GM21447 (cell line): ENCODE measurements around the gene LRRC9.
"Not testable (repeated sequence)": the region's sequence is repeated elsewhere in the genome, so short reads cannot be mapped to it uniquely, and the experiment has no call there.

Experiments used
- ATAC-seq: cut with Tn5 transposase; IDR thresholded peaks from one replicate; pipeline ENCODE4 v1.9.1; 2021; ENCODE audit not compliant: unreplicated experiment

Gene LRRC9

DNA sequence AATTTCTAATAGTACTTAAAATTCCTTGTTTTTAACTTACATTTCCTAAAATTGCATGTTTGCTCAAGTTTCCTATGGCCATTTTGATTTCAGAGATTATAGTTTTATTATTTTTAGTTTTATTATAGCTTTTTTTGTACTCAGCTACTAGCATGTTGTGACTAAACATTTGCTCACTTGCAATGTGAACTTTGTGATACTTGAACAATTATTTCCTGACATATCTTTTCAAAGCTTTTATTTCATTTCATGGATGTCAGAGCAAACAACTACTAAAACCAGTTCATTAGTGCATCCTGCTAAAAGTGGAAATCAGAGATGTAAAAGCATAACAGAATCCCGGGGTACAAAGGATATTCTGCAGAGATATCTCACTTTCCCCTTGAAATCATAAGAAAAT, 138.1 kb downstream of the LRRC9 start:
- ATAC-seq = no peak

DNA sequence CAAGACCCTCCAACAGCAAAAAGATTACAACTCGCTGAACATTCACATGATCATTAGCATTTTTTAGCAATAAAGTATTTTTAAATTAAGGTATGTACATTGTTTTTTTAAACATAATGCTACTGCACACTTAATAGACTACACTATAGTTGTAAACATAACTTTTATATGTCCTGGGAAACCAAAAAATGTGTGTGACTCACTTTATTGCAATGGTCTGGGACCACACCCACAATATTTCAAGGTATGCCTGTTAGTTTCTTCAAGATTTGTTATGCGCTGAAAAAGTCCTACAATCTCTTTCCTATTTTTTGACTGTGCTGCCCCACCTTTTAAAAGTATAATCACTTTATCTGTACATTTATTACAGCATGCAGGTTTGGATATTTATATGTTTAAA, 141.4 kb downstream of the LRRC9 start:
- ATAC-seq = no peak

DNA sequence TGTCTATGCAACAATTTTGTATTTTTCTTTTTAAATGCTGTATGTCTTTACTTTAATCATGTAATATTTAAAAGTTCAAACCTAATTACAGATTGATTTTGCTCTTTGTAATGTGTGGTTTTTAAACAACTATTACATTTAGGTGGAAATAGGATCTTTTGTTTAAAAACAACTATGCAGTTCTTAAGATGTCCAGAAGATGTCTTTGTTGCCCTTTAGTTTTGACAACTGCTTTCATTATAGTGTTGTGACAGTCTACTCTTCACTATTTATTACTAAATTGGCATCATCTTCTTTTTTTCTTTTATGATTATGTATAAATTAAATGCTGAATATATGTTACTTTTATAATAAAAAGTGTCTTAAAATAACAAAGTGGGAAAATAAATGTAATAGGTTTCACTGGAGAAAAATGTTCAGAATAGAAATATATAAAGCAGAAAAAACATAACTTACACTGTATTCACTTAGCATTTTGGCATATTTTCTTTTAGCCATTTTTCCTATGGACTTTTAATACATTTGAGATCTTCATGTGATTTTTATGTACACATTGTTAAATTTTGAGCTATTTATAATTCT, 144.6 kb downstream of the LRRC9 start:
- ATAC-seq = peak; percentile 63

DNA sequence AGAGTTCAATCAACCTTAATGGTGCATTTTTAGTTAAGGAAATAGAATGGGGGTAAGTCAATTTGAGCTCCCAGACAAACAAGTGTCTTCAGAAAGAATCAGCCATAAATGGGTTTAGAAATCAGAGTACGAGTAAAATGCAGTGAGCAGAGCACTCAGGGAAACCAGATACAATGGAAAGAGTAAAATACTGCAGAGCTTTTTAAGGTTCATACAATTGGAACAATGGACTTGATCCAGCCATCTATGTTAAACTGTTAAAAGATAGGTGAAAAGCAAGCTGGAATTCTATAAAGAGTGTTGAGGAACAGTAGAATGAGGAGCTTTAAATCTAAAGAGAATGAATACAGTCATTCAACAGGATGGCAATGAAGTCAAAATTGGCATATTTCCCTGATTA, 147.9 kb downstream of the LRRC9 start:
- no peak for ATAC-seq

DNA sequence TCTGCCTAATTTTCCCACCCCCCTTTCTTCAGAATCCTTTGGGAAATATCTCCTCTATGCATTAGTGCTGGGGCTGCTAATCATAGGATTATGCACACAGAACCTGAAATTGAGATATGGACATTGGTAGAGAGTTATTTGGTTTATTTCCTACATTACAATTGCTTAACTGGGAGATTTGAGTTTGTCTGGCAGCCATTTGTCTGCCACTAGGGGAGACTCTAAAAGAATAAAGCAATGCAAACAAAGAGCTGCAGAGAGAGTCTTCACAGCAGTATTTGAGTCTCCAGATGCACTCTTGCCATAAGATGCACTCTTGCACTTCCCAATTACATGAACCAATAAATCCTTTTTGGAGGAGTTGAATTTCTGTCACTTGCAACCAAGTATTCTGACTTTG, 159.8 kb downstream of the LRRC9 start:
- ATAC-seq = no peak

DNA sequence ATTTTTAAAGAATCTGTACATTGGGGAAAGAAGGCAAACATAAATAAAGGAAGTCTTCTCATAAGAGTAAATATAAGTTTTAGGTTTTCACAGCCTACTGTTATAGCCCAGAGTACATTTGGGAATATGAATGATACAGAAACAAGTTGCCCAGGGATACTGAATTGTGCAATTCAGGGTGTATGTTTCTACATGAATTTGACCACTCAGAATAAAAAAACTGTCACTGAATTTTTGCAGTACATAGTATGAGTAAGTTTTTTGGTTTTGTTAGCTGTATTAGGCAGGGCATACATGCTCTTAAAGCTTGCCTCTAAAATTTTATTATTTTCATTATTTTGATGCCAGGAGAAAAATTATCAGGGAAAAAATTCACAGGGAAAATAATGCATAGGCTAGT, 165.1 kb downstream of the LRRC9 start:
- no peak for ATAC-seq

DNA sequence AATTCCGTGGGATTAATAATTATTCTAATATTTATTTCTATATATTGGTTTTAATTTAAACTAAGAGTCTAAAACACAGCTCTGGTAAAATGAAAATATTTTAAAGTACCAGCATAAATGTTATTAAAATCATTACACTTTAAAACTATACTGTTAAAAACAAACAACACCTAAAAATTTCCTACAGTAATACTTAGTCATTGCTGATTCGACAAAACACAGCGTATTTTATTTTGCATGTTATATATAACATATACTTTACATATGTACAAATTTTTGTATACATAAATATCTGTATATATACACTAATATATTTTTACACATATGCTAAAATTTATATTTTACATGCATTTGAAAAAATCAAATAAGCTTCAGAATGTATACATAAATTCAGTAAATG, 165.7 kb downstream of the LRRC9 start:
- no peak for ATAC-seq

DNA sequence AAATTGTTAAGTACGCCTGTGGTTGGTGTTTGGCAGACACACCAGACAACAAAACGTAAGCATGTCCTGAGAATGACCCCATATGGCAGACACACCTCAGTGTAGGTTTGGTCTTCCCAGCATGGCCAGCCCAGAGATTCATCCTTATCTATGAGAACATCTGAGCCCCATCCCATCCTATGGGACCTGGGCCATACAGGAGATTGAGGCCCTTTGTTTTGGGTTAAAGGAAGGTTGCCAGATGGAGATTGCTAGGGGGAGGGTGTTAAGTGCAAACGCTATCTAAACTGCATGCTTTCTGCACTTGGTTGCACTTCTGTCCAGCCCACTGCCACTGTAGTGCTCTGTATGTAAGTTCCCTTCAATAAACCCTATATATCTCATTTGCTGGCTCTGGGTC, 167.7 kb downstream of the LRRC9 start:
- ATAC-seq = no peak

DNA sequence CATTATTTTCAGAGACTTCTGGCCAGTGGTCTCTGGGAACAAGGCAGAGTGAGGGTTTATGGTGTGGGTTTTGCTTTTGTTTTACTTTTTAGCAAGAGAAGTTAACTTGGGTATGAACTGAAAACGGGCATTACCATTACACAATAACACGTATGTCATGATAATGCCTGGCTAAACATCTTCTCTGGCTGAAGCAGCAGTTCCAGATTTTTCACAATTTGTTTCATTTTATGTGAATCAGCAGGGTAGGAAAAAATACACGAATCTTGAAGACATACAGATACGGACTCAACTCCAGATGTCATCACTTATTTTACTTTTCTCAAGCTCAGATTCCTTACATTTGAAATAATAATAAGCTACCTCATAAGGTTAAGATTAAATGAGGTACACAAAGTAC, 169.3 kb downstream of the LRRC9 start:
- ATAC-seq = no peak

DNA sequence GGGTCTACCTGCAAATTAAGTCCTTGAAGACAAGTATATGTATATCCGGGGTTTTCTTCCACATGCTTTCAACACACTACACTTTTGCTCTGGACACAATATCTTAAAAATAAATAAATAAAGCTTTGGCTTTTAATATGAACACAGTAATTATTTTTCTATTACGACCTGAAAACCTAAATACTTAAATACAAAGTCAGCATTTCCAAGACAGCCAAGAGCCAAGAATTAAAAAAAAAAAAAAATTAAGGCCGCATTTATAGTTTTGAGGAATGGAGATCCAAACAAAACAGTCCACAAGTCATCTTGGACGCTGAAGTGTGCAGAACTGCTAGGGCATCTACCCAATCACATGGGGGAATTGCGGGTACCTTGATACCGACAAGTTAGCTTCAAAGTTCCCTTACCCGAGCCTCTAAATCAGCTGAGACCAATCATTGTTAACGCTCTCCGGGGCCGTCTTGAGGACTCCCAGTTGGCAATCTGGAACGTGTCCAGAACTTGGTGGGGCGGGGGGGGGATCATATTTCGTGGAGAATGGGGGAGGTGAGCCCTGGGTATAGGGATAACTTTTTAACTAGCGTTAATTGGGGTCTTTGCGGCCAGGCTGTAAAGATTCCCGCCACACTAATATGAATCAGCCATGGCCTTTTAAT, 171.0 kb downstream of the LRRC9 start:
- no peak for ATAC-seq

DNA sequence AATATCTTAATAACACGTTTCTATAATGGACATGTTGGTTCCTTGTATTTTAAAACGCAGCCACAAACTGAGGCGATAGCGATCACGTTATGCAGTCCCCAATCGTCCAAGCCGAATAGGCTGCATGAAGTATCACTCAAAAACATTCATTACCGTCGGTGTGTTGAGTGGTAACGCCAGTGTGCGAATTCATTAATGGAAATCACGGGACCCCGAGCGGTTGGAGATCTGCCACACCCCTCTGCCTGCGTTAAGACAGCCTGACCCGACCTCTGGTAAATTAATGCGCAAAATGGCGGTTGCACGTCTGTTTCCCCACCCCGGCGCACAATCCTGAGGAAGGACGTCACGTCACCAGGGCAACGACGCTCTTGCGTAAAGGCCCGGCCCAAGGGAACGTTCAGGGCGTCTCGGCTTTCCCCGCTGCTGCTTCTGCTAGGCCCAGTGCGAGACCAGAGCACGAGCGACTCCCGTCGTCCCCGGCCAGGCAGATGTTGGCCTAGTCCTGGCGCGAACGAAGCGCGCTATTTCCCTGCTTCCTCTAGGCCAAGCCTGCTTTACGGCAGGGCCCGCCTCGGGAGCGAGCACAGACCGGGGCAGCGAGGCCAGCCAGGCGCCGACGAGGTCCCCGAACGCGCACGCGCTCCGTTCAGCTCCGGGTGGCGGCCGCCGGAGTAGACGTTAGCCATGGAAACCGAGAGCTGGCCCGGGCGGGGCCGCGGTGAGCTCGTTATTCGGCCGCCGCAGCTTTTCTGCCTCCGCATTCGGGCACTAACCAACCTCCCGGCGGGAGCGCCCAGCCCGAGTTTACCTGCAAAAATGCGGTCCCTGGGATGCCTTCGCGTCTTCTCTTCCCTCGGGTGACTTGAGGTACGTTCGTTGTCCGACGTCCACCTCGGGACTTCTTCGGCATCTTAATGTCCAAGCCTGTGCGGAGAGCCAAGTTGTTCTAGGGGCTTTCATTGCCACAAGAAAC, 171.9 kb downstream of the LRRC9 start, which contains the start of gene PCNX4:
TSS of gene PCNX4 (plus strand) at position 374 of the 976 bp plus-strand sequence. CDS start 15,716 bp downstream, outside the sequence.
- peak; percentile 93 for ATAC-seq

DNA sequence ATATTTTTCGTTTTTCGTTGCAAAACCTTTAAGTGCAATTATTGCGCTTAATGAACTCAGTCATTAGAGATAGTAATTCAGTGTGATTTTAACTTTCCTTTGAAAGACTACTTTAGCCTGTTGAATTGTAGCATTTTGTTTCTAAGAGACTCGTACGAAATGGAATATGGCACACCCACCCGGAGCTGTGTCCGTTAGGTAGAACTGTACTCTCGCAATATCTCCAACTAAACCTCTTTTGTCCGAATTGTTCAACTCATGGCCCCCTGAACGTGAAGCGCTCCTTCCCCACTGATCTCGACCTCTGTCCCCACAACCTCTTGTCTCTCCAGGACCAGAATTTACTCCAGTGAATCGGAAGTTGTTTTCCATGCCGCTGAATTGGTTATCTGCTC, 172.6 kb downstream of the LRRC9 start:
- no peak for ATAC-seq

DNA sequence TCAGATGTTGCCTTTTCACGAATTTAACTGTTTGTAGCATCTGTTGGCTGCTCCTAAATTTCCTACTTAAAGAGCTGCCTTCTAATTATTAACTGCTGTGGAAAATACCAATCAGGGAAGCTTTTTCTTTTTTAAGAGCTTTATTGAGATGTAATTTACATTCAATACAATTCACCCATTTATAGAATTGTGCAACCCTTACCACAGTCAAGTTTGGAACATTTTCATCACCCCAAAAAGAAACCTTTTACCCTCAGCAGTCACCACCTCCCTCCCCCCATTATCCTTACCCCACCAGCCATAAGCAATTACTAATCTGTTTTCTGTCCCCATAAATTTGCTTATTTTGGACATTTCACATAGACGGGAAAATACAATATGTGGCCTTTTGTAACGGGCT, 173.1 kb downstream of the LRRC9 start:
- ATAC-seq = no peak

DNA sequence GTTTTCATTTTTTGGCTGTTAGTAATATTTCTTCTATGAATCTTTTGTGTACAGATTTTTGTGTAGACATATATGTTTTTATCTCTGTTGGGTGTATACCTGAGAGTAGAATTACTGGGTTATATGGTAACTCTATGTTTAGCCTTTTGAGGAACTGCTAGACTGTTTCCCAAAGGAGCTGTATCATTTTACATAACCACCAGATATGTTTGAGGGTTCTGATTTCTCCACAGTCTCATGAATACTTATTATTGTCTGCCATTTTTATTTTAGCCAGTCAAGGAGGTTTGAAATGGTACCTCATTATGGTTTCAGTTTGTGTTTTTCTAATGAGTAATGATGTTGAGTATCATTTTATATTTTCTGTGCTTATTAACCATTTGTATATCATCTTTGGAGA, 173.7 kb downstream of the LRRC9 start:
- ATAC-seq = no peak

DNA sequence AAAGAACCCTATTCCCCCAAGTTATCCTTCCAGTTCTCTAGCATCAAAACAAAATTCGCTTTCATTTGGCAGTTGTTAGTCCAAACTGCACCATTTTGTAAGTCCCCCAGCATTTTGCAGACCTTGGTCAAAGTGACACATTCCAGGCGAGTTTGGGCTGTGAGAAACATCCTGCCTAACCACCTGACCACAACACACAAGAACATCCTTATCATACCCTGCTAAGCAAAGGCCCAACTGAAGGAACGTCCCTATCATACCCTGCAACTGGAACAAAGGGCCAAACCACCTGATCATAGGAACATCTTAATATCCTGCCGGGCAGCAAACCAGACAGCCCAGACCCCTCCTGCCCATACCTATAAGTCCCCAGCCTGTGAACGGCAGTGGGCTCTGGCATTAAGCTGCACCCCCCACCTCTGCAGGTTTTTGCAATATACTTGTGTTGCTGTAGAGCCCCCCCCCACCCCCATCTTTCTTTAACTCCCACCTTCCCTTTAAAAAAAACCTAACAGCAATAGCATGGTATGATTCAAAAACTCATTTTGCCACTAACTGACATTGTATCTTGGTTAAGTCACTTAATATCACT, 174.5 kb downstream of the LRRC9 start:
- no peak for ATAC-seq

DNA sequence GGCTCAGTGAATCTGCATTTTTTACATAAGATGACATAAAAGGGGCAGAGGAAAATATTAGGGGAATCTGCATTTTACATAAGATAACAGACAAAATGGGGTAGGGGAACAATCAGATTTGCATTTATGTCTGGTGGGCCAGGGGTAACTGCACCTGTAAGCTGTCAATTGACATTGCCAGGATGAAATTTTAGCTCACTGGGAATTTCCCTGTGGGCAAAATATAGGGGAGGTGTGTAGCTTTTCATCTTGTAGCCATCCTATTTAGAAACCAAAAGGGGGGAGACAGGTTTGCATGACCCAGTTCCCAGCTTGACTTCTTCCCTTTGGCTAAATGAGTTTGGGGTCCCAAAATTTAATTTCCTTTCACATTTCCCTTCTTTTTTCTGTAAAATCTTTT, 175.3 kb downstream of the LRRC9 start:
- no peak for ATAC-seq

DNA sequence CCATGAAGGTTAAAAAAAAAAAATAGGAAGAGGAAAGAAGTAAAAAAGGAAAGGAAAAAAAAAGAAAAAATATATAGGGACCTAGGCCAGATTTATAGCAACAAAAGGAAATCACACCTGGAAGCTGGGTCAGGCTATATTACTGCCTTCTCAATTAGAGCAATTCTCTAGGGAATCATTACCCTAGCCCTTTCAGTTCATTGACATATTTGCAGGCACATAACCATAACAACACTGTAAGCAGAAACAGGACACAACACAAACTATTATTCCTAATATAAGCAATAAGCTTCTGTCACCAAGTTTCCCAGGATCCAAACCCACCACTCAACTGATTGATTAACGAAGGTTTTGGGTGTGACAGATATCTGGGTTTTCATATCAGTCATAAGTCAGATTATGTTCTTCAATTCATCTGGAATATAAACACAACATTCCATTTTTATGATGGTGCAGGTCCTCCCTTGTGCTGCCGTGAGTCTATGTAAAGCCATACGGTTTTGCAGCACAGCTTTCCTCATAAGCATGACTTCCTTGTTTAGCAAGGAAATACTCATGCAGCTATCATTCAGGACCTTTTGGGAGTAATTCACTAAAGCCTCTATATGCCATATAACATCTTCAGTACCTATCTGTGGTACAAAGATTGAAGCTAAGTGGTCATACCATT, 176.0 kb downstream of the LRRC9 start:
- ATAC-seq = no peak

DNA sequence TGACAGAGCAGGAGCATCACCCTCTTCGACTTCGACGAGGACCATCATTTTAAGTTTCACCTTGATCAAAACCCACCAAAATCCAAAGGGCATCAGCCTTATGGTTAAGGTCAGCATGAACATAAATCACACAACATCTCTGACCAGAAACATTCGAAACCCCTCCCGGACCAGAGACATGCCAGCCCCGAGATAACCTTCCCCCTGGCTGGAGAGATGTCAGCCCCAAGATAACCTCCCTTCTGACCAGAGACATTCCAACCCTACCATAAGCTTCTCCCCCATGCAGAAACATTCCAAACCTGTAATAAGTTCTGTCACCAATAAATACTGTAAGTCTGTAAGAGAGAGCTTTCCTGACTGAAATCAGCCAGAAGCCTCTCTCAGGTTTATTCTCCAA, 178.0 kb downstream of the LRRC9 start:
- ATAC-seq = no peak

DNA sequence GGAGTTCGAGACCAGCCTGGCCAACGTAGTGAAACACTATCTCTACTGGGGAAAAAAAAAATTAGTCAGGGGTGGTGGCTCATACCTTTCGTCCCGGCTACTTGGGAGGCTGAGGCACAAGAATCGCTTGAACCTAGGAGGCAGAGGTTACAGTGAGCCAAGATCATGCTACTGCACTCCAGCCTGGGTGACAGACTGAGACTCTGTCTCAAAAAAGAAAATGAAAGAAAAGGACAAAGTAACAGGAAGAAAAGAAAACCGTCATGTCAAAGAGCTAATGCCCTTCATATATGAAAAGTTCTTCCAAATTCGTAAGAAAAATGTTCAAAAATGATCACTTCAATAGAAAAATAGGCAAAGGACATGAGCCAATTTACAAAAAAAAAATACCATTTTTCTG, 179.9 kb downstream of the LRRC9 start:
- ATAC-seq = not testable (repeated sequence)

DNA sequence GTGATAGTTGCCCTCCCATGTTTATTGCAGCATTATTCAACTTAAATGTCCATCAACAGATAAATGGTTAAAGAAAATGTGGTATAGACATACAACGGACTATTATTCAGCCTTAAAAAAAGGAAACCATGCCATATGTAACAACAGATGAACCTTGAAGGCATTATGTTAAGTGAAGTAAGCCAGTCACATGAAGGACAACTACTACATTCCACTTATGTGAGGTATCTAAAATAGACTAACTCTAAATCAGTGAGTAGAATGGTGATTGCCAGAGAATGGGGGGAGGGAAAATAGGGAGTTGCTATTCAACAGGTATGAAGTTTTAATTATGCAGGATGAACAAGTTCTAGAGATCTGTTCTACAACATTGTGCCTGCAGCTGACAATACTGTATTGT, 181.8 kb downstream of the LRRC9 start:
- ATAC-seq = no peak

DNA sequence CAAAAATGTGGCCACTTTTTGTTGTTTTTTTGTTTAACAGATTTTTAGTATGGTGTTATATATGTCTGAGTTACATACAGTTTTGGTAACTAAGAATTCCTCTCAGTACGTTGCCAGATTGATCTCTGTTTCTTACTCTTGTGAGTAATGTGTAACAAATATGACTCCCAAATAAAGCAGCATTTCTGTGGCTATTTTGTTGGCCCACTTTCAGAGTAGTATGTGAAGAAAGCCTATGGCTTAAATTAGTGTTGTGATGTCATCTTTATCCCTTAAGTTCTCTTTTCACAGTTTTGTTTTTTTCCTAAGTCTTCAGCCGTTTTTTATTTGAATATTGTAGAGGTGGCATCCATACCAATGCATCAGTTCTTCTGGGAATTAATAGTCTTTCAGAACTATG, 182.4 kb downstream of the LRRC9 start:
- ATAC-seq = no peak
